Measurements from ENCODE around the gene CHMP4A.

CHMP4A gene

DNA sequence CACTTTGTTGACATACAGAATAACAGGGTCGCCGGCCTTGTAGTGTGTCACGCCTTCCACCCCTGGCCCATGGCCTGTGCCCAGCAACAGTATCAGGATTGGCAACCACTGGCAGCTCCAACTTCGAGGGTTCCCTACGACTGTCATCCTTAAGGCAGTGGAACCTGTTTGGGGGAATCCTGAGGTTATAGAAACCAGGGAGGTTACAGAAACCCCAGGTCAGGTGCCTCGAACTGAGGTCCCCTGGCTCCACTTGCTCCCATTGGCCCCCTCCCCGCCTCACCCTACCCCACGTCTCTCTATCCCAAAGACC lies 18.5 kb downstream of the CHMP4A start:
- DNase-seq, result no peak

DNA sequence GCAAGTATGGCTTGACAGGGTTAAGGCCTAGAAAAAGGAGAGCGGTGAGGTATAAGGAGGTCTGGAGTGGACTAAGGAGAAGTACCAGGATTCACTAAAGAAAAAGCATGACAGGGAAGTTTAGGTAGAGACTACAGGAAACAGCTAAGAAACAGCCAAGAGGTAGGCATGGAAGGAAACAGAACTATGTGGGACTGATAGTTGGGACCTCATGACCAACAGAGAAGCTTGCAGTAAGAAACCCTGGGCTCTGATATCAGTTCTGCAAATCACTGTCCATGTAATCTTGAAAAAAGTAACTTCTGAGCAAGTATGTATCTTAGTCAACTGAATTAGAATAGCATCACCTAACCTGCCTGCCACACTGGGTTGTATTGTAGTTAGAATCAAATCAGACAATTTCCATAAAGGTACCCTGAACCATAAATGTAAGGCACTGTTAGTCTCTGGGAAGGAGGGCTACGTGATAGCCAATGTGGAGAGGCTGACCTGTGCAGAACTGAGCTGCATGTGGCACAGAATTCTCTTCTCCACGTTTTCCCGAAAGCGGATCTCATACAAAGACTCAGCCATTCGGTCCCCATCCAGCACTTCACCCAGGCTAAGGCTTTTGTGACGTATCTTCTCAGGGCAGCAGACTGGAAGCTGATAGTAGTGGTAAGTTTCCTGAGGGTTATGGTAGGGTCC lies 19.0 kb downstream of the CHMP4A start:
- DNase-seq, result no peak

DNA sequence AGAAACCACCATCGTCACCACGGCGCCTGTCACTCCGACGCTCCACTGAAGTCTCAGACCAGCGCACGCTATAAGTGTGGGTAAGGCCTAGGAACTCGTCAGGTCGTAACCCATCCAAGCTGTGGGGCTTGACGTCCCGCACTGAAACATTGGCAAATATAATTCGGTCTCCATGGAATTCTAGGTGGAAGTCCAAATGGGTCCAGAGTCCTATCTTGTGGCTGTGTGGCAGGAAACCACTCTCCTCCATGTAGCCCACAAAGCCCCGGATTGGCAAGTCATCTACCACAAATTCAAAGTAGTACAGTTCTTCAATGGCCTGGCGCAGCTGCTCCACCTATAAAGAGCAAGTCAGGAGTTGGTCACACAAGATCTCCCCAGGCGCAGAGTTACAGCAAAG lies 20.4 kb downstream of the CHMP4A start:
- no peak for DNase-seq

DNA sequence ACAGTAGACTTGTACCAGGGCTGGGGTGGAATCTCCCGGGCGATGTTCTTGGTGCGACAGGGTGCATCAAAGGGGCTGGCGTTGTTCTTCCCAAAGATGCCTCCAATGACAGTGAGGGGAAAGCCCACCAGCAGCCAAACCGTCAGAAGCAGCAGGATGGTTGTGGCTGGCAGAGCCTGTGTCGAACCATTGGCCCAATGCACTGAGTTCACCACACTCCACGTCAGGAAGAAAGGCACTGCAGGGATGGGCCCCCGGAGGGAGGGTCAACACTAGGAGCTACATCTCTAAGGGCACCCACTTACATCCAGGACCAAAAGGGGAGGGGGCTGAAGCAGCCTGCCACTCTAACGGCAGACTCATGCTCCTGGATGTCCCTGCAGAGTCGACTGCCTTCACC lies 22.9 kb downstream of the CHMP4A start:
- DNase-seq, result no peak

DNA sequence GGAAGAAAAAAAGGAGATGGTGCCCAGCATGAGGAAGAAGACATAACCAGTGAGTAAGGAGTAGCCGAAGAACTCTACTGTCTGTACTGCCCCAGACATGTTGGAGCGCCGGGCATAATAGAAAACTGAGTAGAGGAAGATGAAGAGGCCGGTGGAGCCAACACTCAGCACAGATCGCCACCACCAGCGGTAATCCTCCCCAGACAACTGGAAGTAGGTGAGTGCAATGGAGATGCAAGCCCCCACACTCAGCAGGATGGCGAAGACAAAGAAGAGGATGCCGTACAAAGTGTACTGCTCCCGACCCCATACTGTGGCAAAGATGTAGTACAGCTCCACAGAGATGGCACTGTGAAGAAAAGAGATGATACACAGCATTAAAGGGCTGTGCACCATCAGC lies 23.8 kb downstream of the CHMP4A start:
- DNase-seq, result no peak

DNA sequence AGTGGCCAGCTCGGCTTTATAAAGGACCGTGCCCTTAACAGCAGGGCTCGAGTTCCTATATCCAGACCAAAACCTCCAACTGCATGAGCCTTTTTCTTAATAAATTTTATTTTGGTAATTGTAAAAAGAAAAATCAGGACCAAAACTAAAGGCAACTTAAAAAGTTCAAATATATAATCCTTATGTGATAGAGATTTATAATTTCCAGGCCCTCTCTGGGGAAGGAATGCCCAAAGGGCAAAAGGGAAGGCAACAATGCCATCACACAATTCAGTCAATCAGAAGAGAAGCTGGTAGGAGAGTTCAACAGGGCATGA lies 24.3 kb downstream of the CHMP4A start:
- no peak for DNase-seq

DNA sequence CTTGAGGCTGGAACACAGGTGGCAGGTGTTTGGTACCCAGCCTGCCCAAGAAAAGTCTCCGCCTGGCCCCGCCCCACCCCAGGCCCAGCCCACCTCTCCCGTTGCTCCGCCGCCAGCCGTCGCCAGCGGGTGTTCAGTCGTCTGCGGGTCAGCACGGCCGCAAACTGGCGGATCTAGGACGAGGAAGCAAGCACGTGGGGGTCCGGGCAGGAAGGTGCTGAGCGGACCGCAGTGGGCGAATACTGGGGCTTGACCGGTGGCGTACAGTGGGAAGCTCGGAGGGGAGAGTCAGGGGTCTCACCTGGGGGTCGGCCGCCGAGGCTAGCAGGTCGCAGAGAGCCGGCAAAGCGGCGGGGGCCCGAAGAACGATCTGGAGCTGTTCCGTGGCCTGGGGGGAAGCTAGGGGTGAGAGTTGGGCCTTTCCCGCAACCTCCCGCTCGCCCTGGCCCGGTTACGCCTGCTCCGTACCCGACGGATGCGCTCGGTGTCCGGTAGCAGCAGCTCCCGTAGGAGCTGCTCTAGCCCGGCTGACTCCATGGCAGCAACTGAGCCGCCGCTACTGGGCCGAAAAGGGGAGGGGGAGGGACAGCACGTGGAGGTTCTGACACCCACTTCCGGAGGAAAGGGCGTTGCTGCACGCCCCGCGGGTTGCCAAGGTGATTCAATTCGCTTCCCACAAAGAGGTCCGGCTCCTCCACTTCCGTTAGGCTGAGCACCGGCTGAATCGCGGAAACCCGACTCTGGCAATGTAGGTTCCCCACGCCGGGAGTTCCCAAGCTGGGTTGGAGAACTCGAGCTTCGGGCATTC lies 24.8 kb downstream of the CHMP4A start, which contains the start of gene IPO4:
TSS of gene IPO4 (minus strand) at position 566 of the 808 bp plus-strand sequence. CDS start at position 537, 29 bp downstream.
- DNase-seq, result peak; percentile 97

DNA sequence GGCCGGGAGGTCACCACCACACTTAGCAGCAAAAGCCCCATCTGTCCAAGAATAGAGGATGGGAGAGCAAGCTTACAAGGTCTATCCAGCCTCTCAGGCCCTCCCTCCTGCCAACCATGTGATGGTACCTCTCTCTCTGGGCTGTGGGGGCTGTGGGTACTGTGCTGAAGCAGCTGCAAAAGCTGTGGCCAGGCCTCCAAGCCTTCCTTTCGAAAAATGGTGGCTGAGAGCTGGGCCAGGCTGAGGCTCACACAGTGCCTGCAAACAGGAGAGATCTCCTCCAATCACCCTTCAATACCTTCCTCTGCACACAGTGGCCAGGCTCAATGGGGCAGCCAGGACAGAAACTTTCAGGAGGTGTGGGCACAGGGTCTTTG lies 25.8 kb downstream of the CHMP4A start:
- no peak for DNase-seq

DNA sequence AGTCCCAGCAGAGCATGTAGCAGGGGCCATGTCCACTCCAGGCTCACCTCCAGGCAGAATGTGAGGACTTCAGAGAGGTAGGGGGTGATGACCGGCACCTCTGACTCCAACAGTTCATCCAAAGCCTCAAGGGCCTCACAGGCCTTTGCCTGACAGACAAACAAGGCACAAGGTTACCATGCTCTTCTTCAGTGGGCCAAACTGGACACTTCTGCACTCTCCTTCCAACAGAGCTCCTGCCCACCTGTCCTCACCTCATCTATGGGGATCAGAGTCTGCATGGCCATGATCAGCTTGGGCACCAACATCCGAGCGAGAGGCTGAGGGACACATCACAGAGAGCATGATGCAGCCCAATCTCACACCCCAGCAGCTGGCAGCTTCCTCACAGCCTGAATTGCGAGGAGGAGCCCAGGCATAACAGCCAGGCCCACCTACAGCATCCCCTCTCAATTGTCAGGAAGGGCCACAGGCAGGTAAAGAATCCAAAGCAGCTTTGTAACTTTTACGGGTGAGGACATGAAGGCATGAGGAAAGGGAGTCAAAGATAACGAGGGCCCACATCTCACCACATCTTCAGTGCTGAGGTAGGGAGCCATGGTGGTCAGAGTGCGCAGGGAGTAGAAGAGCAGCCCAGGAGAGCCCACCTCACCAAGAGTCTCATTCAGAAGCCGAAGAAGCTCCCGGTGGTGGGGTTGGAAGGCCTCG lies 26.3 kb downstream of the CHMP4A start:
- no peak for DNase-seq

DNA sequence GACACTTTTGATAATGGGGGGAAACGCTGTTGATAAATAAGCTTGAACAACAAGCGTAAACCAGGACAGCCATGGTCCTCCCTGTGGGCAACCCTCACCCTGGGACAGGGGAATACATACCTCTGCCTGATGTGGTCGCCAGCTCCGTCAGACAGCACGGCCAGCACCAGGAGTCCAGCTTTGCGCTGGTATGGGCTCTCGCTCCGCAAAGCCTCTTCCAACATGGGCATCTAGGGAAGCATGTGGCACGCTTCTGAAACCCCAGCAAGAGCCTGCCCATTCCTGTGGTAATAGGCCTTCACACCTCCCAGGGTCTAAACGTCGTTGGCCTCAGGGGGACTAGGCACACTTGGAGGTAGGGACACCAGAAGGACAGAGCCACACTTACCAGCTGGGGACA lies 27.5 kb downstream of the CHMP4A start:
- no peak for DNase-seq

DNA sequence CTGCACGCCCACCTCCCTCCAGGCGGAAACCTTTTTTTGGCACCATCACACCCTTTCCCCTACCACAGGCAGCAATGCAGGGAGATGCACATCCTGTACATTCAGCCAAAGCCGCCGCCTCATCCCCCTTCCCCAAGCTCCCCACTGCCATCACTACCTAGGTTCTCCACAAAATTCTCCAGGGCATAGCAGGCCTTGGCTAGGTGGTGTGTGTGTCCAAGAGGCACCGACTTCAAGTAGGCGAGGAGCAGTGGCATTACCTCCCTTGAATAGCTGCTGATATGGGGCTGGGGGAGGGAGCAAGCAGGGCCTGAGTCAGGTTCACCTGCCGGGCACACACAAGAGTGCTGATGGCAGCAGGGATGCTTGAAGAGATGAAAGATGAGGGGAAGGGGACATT lies 28.3 kb downstream of the CHMP4A start:
- DNase-seq, result no peak

DNA sequence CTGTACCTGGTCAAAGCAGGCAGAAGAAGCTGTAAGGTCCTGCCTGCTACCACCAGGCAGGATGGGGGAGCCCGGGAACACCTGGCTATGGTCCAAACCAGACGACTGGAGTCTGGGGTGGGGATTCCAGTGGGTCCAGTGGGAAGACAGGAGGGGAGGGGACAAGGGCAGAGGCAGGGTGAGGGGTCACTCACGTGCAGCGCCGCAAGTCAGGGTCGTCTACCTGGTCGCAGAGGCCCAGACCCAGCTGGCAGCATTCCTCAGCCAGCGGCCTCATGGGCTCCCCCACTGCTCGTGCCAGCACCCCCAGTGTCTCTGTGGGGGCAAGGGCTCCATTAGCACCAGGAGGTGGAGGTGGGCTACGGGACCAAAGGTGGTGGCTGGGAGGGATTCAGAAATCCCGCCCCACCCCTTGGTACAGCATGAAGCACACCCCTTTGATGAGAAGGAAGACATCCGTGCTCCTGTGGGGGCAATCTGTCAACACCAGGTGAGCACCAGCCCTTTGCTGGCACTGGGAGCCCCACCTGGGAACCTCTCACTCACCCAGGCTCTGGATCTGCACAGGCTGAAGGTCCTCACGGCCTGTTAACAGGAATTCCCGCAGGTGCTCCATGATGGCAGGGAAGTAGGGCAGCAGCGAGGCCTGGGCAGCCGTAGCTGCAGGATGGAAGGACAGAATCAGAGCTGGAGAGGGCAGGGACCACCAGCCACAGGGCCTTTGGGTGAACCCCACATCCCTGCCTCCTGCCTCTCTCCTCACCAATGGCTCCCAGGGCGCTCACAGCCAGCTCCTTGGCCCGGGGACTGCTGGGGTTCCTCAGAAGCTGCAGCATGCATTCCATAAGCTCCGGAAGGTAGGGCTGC lies 29.0 kb downstream of the CHMP4A start:
- DNase-seq, result no peak

DNA sequence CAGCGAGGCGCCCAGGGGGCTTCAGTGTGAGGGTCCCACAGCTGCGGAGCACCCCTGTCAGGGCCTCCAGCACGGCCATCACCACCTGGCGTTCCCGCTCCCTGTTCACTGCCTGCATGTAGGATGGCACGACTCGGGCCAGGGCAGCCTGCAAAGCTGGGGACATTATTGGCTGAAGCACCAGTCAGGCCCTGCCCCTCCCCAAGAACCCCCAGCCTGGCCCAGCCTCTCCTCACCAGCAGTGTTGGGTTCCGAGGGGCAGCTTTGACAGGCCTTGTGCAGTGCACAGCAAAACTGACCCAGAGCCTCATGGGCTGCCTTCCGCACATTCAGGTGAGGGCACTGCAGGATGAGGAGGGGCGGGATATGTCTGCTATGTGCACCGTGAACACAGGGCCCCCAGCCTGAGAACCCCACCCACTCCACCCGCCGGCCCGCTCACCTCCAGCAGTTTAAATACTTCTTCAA lies 30.2 kb downstream of the CHMP4A start:
- DNase-seq, result no peak

DNA sequence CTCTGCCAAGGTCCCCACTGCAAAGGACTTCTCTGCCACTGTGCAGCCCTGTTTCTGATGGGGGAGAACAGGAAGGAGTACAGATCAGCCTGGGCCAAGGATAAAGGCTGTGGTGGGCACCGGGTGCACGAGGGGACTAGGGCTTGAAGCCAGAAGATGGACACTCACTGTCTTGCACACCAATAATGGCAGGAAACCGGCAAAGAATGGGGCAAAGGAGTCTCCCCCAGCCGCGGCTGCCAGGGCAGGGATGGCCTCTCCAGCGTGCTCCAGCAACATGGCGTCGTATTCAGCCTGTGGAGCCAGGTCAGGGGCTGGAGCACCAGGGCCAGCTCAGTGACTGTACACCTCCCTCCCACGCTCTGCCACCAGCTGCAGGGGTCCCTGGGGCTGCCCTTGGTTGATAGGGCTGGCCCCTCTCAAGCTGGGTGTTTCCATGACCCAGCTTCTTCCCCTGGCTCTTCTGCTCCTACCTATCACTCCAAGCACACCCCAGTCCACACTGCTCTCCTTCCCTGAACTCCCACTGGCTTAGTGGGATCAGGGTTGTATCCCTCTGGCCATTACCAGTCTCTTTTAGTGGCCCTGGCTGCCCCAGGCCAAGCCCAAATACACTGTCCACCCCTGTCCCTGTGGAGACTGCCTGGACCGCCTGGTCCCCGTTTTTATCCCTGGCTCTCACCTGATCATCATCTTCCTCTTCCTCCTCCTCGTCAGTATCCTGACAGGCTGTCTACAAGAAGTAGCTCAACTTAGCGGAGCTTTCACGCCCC lies 31.0 kb downstream of the CHMP4A start:
- no peak for DNase-seq

DNA sequence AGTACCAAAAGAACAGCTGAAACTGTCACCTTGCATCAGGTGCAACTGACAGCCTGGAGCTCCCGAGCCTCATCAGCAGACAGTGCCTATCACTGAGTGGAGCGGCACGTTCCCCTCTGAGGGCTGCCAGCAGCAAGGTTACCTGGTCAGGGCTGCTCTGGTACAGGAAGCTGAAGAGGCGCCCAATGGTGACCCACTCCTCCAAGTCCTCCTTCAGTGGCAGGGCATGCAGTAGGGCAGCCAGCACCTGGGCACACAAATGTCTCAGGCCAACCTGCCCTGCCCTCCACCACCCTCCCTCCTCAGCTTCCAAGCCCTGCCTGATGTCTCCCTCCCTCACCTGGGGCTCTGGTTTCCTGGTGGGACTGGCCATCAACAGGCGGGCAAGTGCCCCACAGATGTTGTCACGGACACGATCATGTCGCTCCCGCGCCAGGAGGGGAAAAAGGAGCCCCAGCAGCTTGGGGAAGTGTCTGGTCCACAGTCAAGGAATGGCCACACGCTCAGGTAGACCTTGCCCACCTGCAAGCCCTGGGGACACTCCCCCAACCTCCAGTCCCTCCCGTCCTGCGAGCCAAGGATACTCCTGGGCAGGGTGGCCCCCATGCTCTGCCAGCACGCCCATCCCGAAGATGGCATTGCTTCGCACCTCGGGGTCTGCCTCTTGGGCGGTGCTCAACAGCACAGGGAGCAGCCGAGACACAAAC lies 31.8 kb downstream of the CHMP4A start:
- DNase-seq, result no peak

DNA sequence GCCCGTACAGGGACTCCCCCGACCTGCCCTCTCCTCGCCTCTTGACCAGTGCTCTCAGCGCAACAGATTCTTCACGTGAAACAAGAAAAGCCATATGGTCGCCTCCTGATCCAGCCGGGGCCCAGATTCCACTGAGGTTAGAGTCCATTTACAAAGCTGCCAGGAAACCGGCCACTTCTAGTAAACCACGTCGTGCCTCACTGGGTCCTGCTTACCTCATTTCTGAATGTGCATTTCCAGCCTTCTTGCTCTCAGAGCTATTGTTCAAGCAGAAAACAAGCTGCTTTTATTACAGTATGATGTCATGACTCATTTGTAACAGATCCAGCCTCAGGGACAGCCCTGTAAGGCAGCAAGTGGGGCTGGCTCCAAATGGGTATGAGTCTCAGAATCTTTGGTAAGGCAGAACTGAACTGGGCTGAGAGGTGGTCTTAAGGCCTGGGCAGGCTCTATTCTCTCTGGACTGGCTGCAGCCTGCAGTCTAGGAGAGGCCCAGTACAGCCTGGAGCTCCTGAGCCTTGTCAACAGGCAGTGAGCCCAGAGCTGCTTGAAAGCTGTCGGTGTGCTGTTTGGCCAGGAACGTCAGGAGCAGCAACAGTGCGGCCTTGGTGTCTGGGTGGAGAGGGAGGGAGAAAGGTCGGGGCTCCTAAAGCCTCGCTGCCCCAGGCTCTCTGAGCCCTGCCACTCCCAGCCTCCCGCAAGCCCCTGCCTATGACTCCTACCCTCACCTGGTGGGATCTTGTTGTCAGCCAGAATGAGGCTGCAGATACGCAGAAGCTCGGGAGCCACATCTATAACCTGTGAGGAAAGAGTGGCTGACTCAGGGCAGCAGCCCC lies 33.1 kb downstream of the CHMP4A start:
- no peak for DNase-seq

DNA sequence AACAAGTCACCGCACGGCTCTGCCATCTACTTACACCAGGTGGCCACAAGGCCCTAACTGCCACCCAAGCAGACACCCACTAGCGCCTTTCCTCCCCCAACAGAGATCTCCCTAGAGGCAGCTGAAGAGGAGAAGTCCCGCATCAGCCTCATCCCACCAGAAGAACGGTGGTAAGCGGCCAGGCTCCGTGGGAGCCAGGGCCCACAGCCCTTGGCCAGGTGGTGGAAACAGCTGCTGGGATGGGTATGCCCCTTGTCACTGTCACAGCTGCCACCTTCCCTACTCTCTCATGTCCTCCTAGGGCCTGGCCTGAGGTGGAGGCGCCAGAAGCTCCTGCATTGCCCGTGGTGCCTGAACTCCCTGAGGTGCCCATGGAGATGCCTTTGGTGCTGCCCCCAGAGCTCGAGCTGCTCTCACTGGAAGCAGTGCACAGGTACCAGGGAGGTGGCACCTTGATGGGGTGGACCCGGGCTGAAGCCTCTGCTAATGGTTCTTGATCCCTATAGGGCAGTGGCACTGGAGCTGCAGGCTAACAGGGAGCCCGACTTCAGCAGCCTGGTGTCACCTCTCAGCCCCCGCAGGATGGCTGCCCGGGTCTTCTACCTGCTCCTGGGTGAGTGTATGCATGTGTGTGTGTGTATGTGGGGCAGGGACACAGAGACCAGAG lies 33.9 kb downstream of the CHMP4A start:
- no peak for DNase-seq

DNA sequence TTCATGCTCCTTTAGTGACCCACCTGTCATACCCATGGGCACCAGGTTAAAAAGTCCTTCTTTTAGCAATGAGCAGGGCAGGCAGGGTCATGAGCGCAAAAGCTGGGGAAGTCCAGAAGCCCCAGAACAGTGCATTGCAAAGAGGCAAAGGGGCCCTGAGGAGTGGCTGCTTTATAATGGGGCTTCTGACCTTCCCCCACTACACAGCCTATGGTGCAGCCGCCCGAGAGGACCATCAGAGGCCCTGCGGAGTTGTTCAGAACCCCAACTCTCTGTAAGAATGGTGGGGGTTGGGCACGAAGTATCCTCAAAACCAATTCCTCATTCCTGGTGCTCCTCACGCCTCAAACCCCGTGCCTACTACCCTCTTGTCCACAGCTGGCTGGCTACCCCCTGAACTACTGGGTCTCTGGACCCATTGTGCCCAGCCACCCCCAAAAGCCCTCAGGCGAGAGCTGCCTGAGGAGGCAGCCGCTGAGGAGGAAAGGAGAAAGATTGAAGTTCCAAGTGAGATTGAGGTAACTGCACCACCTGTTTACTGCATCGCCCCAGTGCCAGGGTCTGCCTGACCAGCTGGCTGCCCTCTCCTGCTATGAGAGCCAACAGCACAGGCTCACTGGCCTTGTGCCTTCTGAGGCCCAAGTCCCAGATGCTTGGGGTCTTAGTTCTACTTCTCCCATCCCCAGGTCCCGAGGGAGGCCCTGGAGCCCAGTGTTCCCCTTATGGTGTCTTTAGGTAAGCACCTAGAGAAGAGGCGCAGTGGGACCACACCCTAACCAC lies 34.7 kb downstream of the CHMP4A start:
- DNase-seq, result no peak

DNA sequence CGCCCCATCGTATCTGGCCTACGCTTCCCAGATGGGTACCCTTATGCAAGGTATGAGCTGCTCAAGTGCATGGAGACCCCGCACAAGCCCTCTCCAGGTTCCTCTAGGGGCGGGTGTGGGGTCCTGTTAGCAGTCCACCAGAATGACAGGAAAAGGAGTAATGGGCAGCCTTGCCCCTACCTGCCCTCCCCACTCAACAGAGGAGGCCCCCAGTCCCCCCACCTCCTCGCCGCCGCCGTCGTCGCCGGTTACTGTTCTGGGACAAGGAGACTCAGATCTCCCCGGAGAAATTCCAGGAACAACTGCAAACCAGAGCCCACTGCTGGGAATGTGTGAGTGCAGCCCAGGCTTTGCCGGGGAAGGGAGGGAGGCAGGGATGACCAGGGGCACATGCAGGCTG lies 35.4 kb downstream of the CHMP4A start:
- DNase-seq, result no peak

Measured in CD4-positive, alpha-beta T cell treated with Interleukin-10 for 1 hour (primary cell).